SK-N-SH (cell line): ENCODE results near the gene CYP11A1.

Experiments used
- CTCF ChIP-seq: fragments of 200-600 bp; sonication (generic); IDR thresholded peaks from 2 replicates; pipeline ENCODE4 v1.6.1; 2017; ENCODE audit warnings: antibody characterized with exemption, mild to moderate bottlenecking, moderate library complexity
- GATA2 ChIP-seq: sonication (generic); formaldehyde crosslinking; IDR thresholded peaks from 2 replicates; pipeline ENCODE4 v1.5.0; 2020; ENCODE audit warnings: mild to moderate bottlenecking, missing genetic modification reagents
- JUND ChIP-seq: IDR thresholded peaks from 2 replicates; pipeline ENCODE4 v1.4.0; 2012
- NRF1 ChIP-seq: IDR thresholded peaks from 2 replicates; pipeline ENCODE4 v1.6.1; 2012; ENCODE audit warnings: low read depth, mild to moderate bottlenecking, low read length
- POLR2AphosphoS5 ChIP-seq: IDR thresholded peaks from 2 replicates; pipeline ENCODE4 v1.6.1; 2012; ENCODE audit warnings: low read depth, low read length
- SIN3A ChIP-seq: IDR thresholded peaks from 2 replicates; pipeline ENCODE4 v1.6.1; 2012; ENCODE audit warnings: low read depth, mild to moderate bottlenecking, low read length, moderate library complexity, borderline replicate concordance
- TEAD4 ChIP-seq: IDR thresholded peaks from 2 replicates; pipeline ENCODE4 v1.4.0; 2012; ENCODE audit warnings: mild to moderate bottlenecking, borderline replicate concordance; ENCODE audit not compliant: insufficient read depth

- TF ChIP-seq GATA2 (CRISPR knock-in tag) = no peak
- TF ChIP-seq NRF1 = no peak
- TF ChIP-seq CTCF = no peak
- no peak for TF ChIP-seq TEAD4
- no peak for TF ChIP-seq POLR2AphosphoS5
- no peak for TF ChIP-seq SIN3A
- TF ChIP-seq JUND = no peak
These were observed 42.7 kb downstream of the CYP11A1 start for GRCh38 chr15:74324714-74325113.
